CD4-positive, alpha-beta T cell (primary cell): Measurements from ENCODE around the gene COL20A1. TPM values are rescaled to one million over a fixed set of nuclear protein-coding genes. Genes with fewer than 3 reads are reported as not detected.

Source experiments
- ATAC-seq: fragments of 200-7000 bp; cut with Tn5 transposase; one replicate; pipeline ENCODE4 v1.10.0; 2022; ENCODE audit warnings: mild to moderate bottlenecking; ENCODE audit not compliant: poor library complexity
- CTCF ChIA-PET: fragments of 350-600 bp; sonication (Branson Sonifier 250); formaldehyde crosslinking; loops from one replicate; lab custom pipeline; 2021; ENCODE audit warnings: antibody characterized with exemption, inconsistent platforms; lab: Charles Lee
- POLR2A ChIA-PET: fragments of 350-600 bp; sonication (Branson Sonifier 250); formaldehyde crosslinking; loops from one replicate; lab custom pipeline; 2021; ENCODE audit warnings: antibody characterized with exemption, inconsistent platforms; lab: Charles Lee
- DNase-seq, 14 experiments: peaks; one replicate each; pipeline ENCODE4 v3.0.0-alpha.2; 2013 to 2020; ENCODE audit warnings: mixed read lengths in 2 of 14
- H3K27ac ChIP-seq, 2 donors: one replicate each; pipeline versions ENCODE4 v1.5.1 to v1.7.0; 2013; ENCODE audit warnings: low read length in 2 of 2, low read depth in 1 of 2, mild to moderate bottlenecking in 1 of 2
- H3K27me3 ChIP-seq, 2 experiments: 1 replicate in 1 of 2; 2 replicates in 1 of 2; pipeline versions ENCODE4 v1.6.1 to v1.7.0; 2013; ENCODE audit warnings: low read length in 2 of 2, control low read depth in 1 of 2, mild to moderate bottlenecking in 1 of 2, moderate library complexity in 1 of 2; ENCODE audit not compliant: insufficient read depth in 2 of 2, control insufficient read depth in 1 of 2
- H3K36me3 ChIP-seq: one replicate; pipeline ENCODE4 v1.6.1; 2013; ENCODE audit warnings: low read length, control low read depth; ENCODE audit not compliant: insufficient read depth
- H3K4me1 ChIP-seq: one replicate; pipeline ENCODE4 v1.6.1; 2013; ENCODE audit warnings: low read length, control low read depth; ENCODE audit not compliant: insufficient read depth
- H3K4me3 ChIP-seq: one replicate; pipeline ENCODE4 v1.5.1; 2013; ENCODE audit warnings: mild to moderate bottlenecking, low read length, moderate library complexity
- H3K9me3 ChIP-seq, 2 experiments: 1 replicate in 1 of 2; 2 replicates in 1 of 2; pipeline versions ENCODE4 v1.6.1 to v1.7.0; 2013; ENCODE audit warnings: low read length in 2 of 2, mild to moderate bottlenecking in 2 of 2, control low read depth in 1 of 2, moderate library complexity in 1 of 2; ENCODE audit not compliant: control insufficient read depth in 1 of 2, insufficient read depth in 1 of 2
- H3K27ac Mint-ChIP-seq: one replicate; pipeline ENCODE4 v1.8.0; 2020; ENCODE audit warnings: mixed read lengths
- H3K27me3 Mint-ChIP-seq: one replicate; pipeline ENCODE4 v1.8.0; 2021; ENCODE audit warnings: mixed read lengths
- H3K36me3 Mint-ChIP-seq: one replicate; pipeline ENCODE4 v1.8.0; 2021; ENCODE audit warnings: low read depth, mixed read lengths
- H3K4me1 Mint-ChIP-seq: one replicate; pipeline ENCODE4 v1.8.0; 2021; ENCODE audit warnings: low read depth, mixed read lengths
- H3K4me3 Mint-ChIP-seq: one replicate; pipeline ENCODE4 v1.8.0; 2020; ENCODE audit warnings: mild to moderate bottlenecking, mixed read lengths
- H3K9me3 Mint-ChIP-seq: one replicate; pipeline ENCODE4 v1.8.0; 2020; ENCODE audit warnings: mixed read lengths
- intact Hi-C, 2 experiments: fragments of 100-400 bp; cut with DNase I in 1 of 2; cut with micrococcal nuclease in 1 of 2; formaldehyde crosslinking; loops; one replicate each; pipeline versions ENCODE4 v1.15.1 to v1.9.0; 2023 to 2025; cut with DNase I, micrococcal nuclease
- total RNA-seq, 174 experiments: library from RNA in 2 of 174; stranded (reverse) in 2 of 174; gene quantifications; one replicate each; pipeline ENCODE4 v1.2.3 and lab custom pipeline; 2021 to 2026
- TF ChIP-seq, protein P1 (sequence below): fragments of 200-600 bp; IDR thresholded peaks from one replicate; pipeline ENCODE4 v1.8.0; 2022; ENCODE audit warnings: antibody characterized with exemption, mild to moderate bottlenecking

COL20A1 gene
- total RNA-seq, 2 experiments from 2014 or later: 0.03 TPM; not detected in 1

DNA sequence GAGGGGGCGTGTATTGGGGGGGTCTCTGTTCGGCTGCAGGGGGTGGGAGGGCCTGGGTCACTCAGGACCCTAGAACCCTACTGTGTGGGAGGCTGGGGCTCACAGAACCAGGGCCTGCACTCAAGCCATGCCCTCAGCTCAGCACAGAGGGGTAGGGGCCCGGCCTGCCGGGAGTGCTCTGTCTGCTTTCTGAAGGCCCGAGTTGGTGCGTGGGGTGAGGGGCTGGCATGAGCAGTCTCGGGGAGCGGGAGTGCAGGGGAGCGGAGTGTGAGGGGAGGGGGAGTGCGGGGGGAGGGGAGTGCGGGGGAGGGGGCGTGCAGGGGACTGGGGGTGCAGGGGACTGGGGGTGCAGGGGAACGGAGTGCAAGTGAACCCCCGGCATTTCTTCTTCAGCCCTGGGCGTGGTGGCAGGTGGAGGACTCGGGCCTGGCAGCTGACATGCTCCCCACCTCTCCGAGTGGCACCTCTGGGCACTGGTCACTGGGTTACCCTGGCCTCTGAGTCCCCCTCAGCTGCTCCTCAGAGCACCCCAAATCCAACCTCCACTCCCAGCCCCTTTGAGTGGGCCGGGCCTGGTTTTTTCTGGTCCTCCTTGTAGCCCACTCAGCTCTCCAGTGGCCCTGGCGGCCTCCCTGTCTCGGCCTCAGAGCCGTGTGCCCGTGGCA is 1.0 kb downstream of the COL20A1 start:
- no peak overlapping the region for H3K27ac Mint-ChIP-seq
- DNase-seq (no peak), ATAC-seq (no peak)
- TF ChIP-seq, protein P1, sequence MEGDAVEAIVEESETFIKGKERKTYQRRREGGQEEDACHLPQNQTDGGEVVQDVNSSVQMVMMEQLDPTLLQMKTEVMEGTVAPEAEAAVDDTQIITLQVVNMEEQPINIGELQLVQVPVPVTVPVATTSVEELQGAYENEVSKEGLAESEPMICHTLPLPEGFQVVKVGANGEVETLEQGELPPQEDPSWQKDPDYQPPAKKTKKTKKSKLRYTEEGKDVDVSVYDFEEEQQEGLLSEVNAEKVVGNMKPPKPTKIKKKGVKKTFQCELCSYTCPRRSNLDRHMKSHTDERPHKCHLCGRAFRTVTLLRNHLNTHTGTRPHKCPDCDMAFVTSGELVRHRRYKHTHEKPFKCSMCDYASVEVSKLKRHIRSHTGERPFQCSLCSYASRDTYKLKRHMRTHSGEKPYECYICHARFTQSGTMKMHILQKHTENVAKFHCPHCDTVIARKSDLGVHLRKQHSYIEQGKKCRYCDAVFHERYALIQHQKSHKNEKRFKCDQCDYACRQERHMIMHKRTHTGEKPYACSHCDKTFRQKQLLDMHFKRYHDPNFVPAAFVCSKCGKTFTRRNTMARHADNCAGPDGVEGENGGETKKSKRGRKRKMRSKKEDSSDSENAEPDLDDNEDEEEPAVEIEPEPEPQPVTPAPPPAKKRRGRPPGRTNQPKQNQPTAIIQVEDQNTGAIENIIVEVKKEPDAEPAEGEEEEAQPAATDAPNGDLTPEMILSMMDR: no peak
- Histone ChIP-seq H3K4me1 (peaks cover 25% of the 10 kb centered on the region), H3K27me3 (peaks cover 11 to 24% of the 10 kb centered on the region in 2 experiments), H3K36me3 (no peaks in the 10 kb centered on the region), H3K4me3 (no peak overlapping the region), H3K27ac (no peak overlapping the region), H3K9me3 (peaks cover 0 to 10% of the 10 kb centered on the region in 2 experiments)
- peaks cover 13% of the 10 kb centered on the region for H3K4me1 Mint-ChIP-seq
- H3K27me3 Mint-ChIP-seq: peaks cover 22% of the 10 kb centered on the region
- no peak overlapping the region for H3K4me3 Mint-ChIP-seq
- CTCF ChIA-PET: no interaction called here
- no peaks in the 10 kb centered on the region for H3K9me3 Mint-ChIP-seq
- intact Hi-C loops: no loop called here
- POLR2A ChIA-PET: no interaction called here
- peaks cover 1% of the 10 kb centered on the region for H3K36me3 Mint-ChIP-seq

DNA sequence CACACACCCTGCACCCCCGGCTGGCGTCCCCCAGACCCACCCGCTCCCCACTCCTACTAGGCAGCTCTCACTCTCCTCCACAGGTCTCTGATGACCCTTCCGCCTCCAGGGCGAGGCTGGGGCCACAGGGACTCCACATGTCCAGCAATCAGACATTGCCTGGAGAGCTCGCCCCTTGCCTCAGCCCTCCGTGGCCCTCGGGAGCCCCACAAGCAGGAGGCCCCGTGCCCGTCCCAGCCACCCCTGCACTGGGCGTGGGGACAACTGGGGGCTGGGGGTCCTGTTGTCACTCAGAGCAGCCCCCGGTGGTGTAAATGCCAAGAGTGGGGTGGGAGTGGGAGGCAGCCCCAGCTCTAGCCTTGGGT is 1.5 kb downstream of the COL20A1 start:
- Histone ChIP-seq H3K27ac (no peak overlapping the region), H3K9me3 (peaks cover 0 to 12% of the 10 kb centered on the region in 2 experiments), H3K4me3 (no peak overlapping the region), H3K36me3 (no peaks in the 10 kb centered on the region), H3K27me3 (peaks cover 11 to 24% of the 10 kb centered on the region in 2 experiments), H3K4me1 (peaks cover 25% of the 10 kb centered on the region)
- POLR2A ChIA-PET: no interaction called here
- Mint-ChIP-seq H3K27ac (no peak overlapping the region), H3K4me1 (peaks cover 13% of the 10 kb centered on the region), H3K9me3 (no peaks in the 10 kb centered on the region), H3K36me3 (no peaks in the 10 kb centered on the region), H3K4me3 (no peak overlapping the region), H3K27me3 (peaks cover 27% of the 10 kb centered on the region)
- intact Hi-C loops: no loop called here
- ATAC-seq: no peak
- no peak for DNase-seq
- CTCF ChIA-PET: no interaction called here
- TF ChIP-seq, protein P1: no peak

DNA sequence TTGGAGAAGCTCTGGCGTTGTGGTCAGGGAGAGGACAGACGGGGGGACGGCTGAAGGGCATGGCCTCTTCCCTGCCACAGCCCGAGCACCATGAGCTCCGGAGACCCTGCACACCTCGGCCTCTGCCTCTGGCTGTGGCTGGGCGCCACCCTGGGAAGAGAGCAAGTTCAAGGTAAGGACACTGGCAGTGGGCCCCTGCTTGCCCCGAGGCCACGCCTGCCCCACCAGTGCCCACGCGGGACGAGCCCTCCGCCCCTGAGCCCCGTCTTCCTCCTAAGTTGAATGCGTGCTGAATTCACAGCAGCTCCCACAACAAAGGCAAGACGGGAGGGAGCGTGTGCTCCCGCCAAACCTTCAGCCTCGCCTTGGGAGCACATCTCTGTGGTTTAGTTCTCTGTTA is 2.0 kb downstream of the COL20A1 start:
- Mint-ChIP-seq H3K27me3 (peaks cover 28% of the 10 kb centered on the region), H3K4me1 (peaks cover 13% of the 10 kb centered on the region), H3K36me3 (no peaks in the 10 kb centered on the region), H3K4me3 (no peak overlapping the region), H3K27ac (peak overlapping the region; percentile 49), H3K9me3 (no peaks in the 10 kb centered on the region)
- TF ChIP-seq, protein P1: no peak
- CTCF ChIA-PET: no interaction called here
- H3K9me3 ChIP-seq: peaks cover 0 to 12% of the 10 kb centered on the region in 2 experiments
- H3K27ac ChIP-seq: no peak overlapping the region
- ATAC-seq: no peak
- H3K4me1 ChIP-seq: peaks cover 25% of the 10 kb centered on the region
- intact Hi-C loops: no loop called here
- H3K27me3 ChIP-seq: peaks cover 11 to 24% of the 10 kb centered on the region in 2 experiments
- POLR2A ChIA-PET: interaction anchor here (1.0 kb wide), 1 partner anchor 10 kb away, joined by 3 read pairs; no protein-coding TSS in a partner anchor
- no peaks in the 10 kb centered on the region for H3K36me3 ChIP-seq
- DNase-seq: no peak
- no peak overlapping the region for H3K4me3 ChIP-seq
